Activated T-cell treated with anti-CD3 and anti-CD28 coated beads, Interleukin-2, amount 50 U/mL, for 4 hours (primary cell): Measurements from ENCODE around the gene NDUFA13. TPM values are rescaled to one million over a fixed set of nuclear protein-coding genes. Genes with fewer than 3 reads are reported as not detected.

Experiments
- ATAC-seq, 2 donors: fragments of 200-7000 bp; cut with Tn5 transposase; one replicate each; pipeline ENCODE4 v1.10.0; 2021
- DNase-seq: peaks from one replicate; pipeline ENCODE4 v3.0.0-alpha.2; 2020
- H3K27me3 Mint-ChIP-seq: one replicate; pipeline ENCODE4 v1.8.0; 2021; ENCODE audit warnings: low read depth, mixed read lengths
- H3K36me3 Mint-ChIP-seq: one replicate; pipeline ENCODE4 v1.8.0; 2022; ENCODE audit warnings: mixed read lengths; ENCODE audit not compliant: insufficient read depth
- H3K4me1 Mint-ChIP-seq: one replicate; pipeline ENCODE4 v1.8.0; 2021; ENCODE audit warnings: low read depth, mixed read lengths
- H3K4me3 Mint-ChIP-seq: one replicate; pipeline ENCODE4 v1.8.0; 2021; ENCODE audit warnings: mild to moderate bottlenecking, moderate library complexity, mixed read lengths
- H3K9me3 Mint-ChIP-seq: one replicate; pipeline ENCODE4 v1.8.0; 2021; ENCODE audit warnings: mixed read lengths
- total RNA-seq, 3 donors: library from RNA; stranded (reverse); gene quantifications; one replicate each; pipeline ENCODE4 v1.2.1, GENCODE V29; 2021

Gene NDUFA13
- total RNA-seq, 3 donors from 2014 or later, result 431 to 445 (median 436) TPM

DNA sequence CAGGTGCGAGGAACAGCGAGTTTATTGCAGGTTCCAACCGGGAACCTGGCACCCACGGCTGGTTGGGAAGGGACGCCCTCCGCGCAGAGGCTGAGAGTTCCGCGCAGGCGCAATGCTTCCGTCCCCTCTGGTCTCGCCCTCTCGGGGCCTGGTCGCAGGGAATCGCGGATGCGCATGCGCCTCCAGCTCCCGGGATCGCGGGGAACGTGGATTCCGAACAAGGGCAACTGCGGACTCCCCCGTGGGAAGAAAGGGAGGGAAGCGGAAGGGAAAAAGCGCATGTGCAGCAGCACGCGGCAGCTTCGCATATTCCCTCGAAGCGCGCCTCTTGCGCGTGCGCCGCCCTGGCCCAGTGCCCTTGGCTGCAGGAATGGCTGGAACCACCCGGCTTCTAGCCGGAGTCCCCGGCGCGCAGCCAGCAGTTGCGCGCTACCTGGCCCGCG is 1.8 kb upstream of the NDUFA13 start:
- peak overlapping the region; percentile 31 for H3K4me3 Mint-ChIP-seq
- H3K9me3 Mint-ChIP-seq, result no peaks in the 10 kb centered on the region
- H3K4me1 Mint-ChIP-seq, result peaks cover 14% of the 10 kb centered on the region
- ATAC-seq, result no peak
- H3K27me3 Mint-ChIP-seq, result no peaks in the 10 kb centered on the region
- peaks cover 2% of the 10 kb centered on the region for H3K36me3 Mint-ChIP-seq
- DNase-seq, result no peak

DNA sequence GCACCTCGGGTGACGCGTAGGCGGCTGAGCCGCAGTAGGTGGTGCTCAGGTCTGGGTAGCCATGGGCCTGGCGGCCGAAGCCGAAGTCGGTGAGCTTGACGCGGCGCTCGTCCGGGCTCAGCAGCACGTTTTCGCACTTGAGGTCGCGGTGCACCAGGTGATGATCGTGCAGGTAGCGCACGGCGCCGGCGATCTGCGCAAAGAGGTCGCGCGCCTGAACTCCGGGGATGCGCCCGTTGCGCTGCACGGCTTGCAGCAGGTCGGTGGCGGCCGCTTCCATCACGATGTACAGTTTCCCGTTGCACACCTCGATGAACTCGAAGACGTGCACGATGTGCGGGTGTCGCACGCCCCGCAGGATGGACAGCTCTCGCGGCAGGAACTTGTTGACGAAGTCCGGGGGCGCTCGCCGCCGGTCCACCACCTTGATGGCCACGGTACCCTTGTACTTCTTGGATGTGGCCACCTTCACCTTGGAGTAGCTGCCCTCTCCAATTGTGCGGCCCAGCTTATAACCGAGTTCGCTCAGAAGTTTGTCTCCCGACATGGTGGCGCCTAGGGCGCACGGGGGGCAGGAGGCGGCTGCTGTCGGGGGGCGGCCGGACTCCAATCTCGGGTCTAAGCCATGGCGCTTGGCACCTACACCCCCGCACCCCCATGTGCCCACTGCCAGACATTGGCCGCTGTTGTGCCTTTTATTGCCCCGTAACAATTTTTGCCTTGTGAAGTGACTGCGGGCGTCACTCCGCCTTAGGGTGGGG is 964 bp upstream of the NDUFA13 start, which contains the start of gene TSSK6:
TSS of gene TSSK6 (minus strand) at position 668 of the 761 bp plus-strand sequence. CDS start at position 547, 121 bp downstream.
- Mint-ChIP-seq H3K4me1 (peaks cover 20% of the 10 kb centered on the region), H3K27me3 (no peaks in the 10 kb centered on the region), H3K4me3 (peak within 1 kb of the TSS; percentile 92), H3K36me3 (peaks cover 6% of the 10 kb centered on the region), H3K9me3 (no peaks in the 10 kb centered on the region)
- DNase-seq, result no peak
- ATAC-seq, result no peak

DNA sequence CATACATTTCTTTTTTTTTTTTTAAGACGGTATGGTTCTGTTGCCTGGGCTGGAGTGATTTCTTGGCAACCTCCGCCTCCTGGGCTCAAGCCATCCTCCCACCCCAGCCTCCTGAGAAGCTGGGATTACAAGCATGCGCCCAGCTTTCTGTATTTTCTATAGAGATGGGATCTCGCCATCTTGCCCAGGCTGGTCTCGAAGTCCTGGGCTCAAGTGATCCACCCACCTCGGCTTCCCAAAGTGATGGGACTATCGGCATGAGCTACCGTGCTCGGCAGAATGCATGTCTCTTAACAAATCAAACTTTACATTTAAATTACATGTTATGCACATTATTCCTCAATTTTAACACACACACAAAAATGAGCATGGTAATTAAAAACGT is 1.2 kb downstream of the NDUFA13 start:
- no peak for ATAC-seq
- Mint-ChIP-seq H3K4me1 (peaks cover 29% of the 10 kb centered on the region), H3K9me3 (no peaks in the 10 kb centered on the region), H3K27me3 (no peaks in the 10 kb centered on the region), H3K4me3 (peak overlapping the region; percentile 92), H3K36me3 (peaks cover 13% of the 10 kb centered on the region)
- no peak for DNase-seq

DNA sequence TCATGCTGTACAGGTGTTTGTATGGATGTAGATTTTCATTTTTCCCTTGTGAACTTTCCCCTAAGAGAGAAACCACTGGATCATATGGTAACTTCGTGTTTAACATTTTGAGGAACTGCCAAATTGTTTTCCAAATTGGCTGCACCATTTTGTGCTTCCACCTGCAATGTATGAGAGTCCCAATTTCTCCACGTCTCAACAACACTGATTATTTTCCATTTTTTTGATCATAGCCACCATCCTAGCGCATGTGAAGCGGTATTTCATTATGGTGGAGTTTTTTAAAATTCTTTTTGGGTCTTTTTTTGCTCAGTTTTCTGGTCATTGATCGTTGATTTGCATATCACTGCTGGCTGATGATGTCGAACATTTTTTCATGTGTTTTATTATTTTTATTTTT is 5.0 kb downstream of the NDUFA13 start:
- no peaks in the 10 kb centered on the region for H3K9me3 Mint-ChIP-seq
- no peaks in the 10 kb centered on the region for H3K27me3 Mint-ChIP-seq
- ATAC-seq, result no peak
- H3K4me3 Mint-ChIP-seq, result no peak overlapping the region
- H3K4me1 Mint-ChIP-seq, result peaks cover 35% of the 10 kb centered on the region
- H3K36me3 Mint-ChIP-seq, result peaks cover 17% of the 10 kb centered on the region
- no peak for DNase-seq

DNA sequence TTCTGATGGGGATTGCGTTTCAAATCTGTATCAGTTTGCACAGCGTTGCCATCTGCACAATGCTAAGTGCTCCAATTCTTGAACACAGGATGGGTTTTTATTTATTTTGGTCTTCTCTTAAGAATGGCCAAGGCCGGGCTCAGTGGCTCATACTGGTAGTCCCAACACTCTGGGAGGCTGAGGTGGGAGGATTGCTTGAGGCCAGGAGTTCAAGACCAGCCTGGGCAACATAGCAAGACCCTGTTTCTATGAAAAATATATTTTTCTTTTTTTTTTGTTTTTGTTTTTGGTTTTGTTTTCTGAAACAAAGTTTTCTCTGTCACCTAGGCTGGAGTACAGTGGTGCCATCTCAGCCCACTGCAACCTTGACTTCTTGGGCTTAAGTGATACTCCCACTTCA is 7.2 kb downstream of the NDUFA13 start:
- H3K9me3 Mint-ChIP-seq, result no peaks in the 10 kb centered on the region
- no peaks in the 10 kb centered on the region for H3K27me3 Mint-ChIP-seq
- H3K36me3 Mint-ChIP-seq, result peaks cover 17% of the 10 kb centered on the region
- ATAC-seq (no peak), DNase-seq (no peak)
- no peak overlapping the region for H3K4me3 Mint-ChIP-seq
- H3K4me1 Mint-ChIP-seq, result peaks cover 23% of the 10 kb centered on the region

DNA sequence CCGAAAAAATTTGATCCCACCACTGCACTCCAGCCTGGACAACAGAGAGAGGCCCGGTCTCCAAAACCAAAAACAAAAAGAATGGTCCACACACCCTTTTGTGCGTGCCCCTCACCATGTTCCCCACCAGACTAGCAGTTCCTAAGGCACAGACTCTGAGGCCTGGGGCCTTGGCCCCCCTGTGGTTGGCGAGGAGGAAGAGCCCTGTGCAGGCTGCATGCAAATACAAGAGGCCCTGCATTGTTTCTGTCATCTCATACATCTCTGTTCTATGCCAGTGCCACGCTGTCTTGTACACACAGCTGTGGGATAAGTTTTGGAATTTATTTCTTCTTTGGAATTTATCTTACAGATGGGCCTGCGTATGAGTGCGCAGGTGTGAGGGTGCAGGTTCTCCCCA is 8.0 kb downstream of the NDUFA13 start:
- Mint-ChIP-seq H3K4me1 (peaks cover 23% of the 10 kb centered on the region), H3K9me3 (no peaks in the 10 kb centered on the region), H3K4me3 (no peak overlapping the region), H3K27me3 (no peaks in the 10 kb centered on the region), H3K36me3 (peaks cover 17% of the 10 kb centered on the region)
- DNase-seq (no peak), ATAC-seq (no peak)

DNA sequence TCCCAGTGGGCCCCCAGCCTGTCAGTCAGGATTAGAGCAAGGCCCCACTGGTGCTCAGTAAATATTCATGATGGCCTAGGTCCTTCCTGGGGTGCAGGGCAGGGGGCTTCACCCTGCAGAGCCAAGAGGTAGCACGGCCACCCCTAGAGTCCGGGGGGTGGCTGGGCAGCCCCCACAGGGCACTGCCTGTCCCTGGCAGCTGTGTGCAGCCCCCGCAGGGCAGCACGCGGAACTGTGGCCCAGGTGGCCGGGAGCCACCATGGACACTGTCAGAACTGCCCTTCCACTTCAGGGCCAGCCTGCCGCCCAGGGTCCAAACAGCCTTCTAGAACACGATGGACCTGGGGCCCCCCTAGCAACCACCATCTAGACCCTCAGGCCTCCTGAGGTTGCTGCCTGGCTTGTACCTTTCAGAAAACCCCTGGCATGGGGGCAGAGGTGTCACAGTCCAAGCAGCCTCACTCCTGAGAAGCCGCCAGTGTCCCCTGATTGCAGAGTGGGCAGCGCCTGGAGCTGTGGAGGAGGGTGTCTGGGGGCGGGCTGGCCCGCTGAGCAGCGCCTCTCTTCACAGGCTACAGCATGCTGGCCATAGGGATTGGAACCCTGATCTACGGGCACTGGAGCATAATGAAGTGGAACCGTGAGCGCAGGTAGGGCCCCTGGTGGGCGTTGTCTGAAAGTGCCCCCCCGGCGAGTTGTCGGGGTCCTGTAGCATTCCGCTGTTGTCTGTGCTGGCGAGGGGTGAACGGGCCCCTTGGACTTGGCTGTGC is 9.8 kb downstream of the NDUFA13 start:
- ATAC-seq, result no peak

DNA sequence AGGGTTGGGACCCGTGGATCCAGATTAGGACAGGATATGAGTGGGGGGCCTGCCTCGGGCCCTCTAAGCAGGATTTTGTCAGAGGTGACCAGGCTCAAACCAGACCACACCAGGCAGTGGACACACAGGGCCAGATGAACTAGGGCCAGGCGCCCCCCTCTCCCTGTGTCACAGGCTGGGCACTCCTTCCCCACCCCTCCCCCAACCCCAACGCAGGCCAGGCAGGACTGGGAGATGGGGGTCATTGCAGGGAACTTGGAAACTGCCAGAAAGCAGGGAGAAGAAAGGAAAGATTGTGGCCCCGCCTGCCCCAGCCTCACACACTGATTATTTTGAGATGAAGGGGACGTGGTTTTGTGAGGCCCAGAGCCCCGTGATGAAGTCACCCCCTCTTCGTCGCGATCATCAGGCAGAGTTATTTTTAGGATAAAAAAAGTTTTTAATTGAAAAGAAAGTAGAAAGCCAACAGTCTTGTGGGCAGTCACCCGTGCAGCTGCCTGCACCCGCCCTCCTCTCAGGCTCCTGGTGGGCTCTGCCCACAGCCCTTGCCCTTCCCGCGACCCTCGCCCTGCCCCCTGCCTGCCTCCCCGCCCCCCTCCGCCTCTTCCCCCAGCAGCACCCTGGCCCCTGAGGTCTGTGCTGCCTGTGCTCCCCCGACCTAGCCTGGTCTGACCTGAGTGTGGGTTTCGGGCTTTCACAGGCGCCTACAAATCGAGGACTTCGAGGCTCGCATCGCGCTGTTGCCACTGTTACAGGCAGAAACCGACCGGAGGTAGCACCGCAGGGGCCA is 10.8 kb downstream of the NDUFA13 start:
- Mint-ChIP-seq H3K4me3 (no peak overlapping the region), H3K9me3 (no peaks in the 10 kb centered on the region), H3K36me3 (peaks cover 6% of the 10 kb centered on the region), H3K4me1 (peaks cover 6% of the 10 kb centered on the region), H3K27me3 (no peaks in the 10 kb centered on the region)
- DNase-seq (no peak), ATAC-seq (no peak)

More for the DNA sequence above, 9.8 kb downstream of the NDUFA13 start:
- H3K9me3 Mint-ChIP-seq, result no peaks in the 10 kb centered on the region
- peaks cover 9% of the 10 kb centered on the region for H3K36me3 Mint-ChIP-seq
- no peak overlapping the region for H3K4me3 Mint-ChIP-seq
- no peaks in the 10 kb centered on the region for H3K27me3 Mint-ChIP-seq
- DNase-seq, result no peak
- peaks cover 9% of the 10 kb centered on the region for H3K4me1 Mint-ChIP-seq

DNA sequence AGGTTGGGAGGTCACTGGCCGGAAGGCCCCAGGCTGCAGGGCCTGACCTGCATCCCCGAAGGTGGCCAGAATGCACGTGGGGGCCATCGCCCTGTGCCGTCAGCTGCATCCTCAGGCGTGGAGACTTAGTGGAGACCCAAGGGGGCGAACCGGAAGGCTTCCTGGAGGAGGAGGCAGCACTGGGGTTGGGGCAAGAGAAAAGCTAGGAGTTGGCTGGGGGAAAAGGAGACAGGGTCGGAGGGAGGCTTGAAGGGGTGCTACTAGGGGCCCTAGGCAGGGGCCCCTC is 11.3 kb downstream of the NDUFA13 start:
- no peak for ATAC-seq
- H3K4me3 Mint-ChIP-seq, result no peak overlapping the region
- H3K4me1 Mint-ChIP-seq, result peaks cover 9% of the 10 kb centered on the region
- DNase-seq, result no peak
- H3K27me3 Mint-ChIP-seq, result no peaks in the 10 kb centered on the region
- no peaks in the 10 kb centered on the region for H3K9me3 Mint-ChIP-seq
- H3K36me3 Mint-ChIP-seq, result peaks cover 7% of the 10 kb centered on the region

DNA sequence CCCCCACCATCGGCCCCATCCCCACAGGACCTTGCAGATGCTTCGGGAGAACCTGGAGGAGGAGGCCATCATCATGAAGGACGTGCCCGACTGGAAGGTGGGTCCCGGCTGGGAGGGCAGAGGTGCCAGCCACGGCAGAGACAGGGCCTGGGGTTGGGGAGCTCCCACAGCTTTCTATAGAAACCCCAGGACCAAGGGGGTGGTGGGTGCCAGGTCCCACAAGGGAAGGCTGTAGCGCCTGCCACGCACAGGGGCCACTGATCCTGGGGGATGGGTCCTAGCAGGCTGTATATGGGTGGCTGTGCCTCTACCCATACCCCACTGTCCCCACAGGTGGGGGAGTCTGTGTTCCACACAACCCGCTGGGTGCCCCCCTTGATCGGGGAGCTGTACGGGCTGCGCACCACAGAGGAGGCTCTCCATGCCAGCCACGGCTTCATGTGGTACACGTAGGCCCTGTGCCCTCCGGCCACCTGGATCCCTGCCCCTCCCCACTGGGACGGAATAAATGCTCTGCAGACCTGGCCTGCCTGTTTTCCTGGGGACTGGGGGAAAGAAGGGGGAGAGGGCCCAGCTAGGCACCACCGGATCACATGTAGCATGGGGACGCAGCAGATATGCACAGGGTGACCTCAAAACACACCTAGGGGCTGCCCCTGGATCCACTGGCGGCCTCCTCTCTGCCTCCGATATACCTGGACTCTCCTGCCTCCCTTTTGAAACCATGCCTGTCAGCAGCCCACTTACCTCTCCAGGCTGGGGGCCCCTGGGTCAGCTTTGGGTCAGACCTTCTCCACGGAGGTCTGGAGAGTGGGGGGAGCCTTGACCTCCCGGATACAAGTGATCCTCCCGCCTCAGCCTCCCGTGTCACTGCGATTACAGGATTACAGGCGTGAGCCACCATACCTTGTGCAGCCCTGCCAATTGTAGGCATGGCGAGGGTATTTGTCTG is 11.9 kb downstream of the NDUFA13 start:
- H3K36me3 Mint-ChIP-seq, result peaks cover 5% of the 10 kb centered on the region
- no peaks in the 10 kb centered on the region for H3K27me3 Mint-ChIP-seq
- peaks cover 4% of the 10 kb centered on the region for H3K4me1 Mint-ChIP-seq
- no peak for ATAC-seq
- H3K9me3 Mint-ChIP-seq, result no peaks in the 10 kb centered on the region
- H3K4me3 Mint-ChIP-seq, result no peak overlapping the region
- DNase-seq, result no peak

DNA sequence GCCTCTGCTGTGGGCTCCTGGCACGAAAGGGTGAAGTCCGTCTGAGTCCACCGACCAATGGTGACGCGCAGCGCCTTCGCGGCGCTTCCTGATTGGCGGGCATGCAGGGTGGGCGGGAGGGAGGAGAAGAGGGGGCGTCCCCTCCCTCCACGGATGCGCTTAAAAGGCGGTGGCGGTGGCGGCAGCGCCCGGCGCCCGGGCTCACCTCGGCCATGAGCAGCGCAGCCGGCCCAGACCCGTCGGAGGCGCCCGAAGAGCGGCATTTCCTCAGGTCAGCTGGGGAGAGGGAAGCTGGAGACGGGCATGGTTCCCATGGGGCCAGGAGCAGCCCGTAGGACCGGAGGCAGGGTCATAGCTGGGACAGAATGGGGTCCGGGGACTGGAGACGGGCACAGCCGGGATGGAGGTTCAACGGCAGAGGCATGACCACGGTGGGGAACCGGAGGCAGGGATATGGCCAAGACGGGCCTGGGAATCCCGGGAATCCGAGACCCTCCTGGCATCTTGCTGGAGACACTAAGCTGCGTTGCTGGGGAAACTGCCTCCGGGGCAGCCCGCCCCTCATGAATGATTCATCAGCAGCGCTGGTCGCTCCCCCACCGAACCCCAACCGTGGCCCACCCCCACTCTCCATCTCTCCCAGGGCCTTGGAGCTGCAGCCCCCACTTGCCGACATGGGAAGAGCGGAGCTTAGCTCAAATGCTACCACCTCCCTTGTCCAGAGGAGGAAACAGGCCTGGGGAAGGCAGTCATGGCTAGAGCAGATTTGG is 12.9 kb downstream of the NDUFA13 start, which contains the start of gene YJEFN3:
TSS of gene YJEFN3 (plus strand) at position 191 of the 770 bp plus-strand sequence. CDS start at position 213, 22 bp downstream.
- Mint-ChIP-seq H3K27me3 (no peaks in the 10 kb centered on the region), H3K4me3 (no peak within 1 kb of the TSS)

DNA sequence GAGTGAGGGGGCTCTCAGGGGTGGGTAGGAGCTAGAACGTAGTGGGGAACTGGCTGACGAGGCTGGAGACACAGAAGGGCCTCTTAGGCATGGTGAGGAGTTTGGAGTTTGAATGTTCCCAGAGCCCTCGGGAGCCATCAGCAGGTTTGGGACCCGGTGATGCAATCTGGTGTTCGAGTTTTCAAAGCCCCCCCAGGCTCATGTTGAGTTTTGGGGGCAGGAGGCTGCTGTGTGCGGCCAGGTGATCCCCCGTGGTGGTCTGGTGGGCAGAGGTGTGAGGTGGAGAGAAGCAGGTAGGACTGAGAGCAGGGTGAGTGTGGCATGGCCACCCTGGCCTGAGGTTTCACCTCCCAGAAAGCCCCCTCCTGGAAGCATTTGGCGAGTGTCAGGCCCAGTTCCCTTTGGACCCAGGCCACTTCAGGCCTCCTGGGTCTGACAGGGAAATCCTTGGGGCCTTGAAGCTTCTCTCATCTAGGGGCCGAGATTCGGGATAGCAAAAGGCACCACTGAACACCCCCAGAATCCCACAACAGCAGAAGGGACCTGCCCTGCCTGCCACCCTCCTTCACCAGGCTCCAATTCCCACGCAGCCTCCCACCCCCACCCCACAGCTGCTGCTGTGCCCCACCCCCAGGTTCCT is 13.9 kb downstream of the NDUFA13 start:
- H3K4me3 Mint-ChIP-seq, result no peak overlapping the region
- H3K9me3 Mint-ChIP-seq, result no peaks in the 10 kb centered on the region
- H3K27me3 Mint-ChIP-seq, result no peaks in the 10 kb centered on the region
- DNase-seq (no peak), ATAC-seq (no peak)
- peaks cover 3% of the 10 kb centered on the region for H3K36me3 Mint-ChIP-seq
- peaks cover 8% of the 10 kb centered on the region for H3K4me1 Mint-ChIP-seq

More for the DNA sequence above, 12.9 kb downstream of the NDUFA13 start, which contains the start of gene YJEFN3:
- Mint-ChIP-seq H3K36me3 (peaks cover 3% of the 10 kb centered on the region), H3K4me1 (peaks cover 4% of the 10 kb centered on the region), H3K9me3 (no peaks in the 10 kb centered on the region)
- DNase-seq (no peak), ATAC-seq (no peak)
